HG03103 (cell line): Measurements from ENCODE around the gene SNX7.

ENCODE experiments used
- ATAC-seq: cut with Tn5 transposase; IDR thresholded peaks from one replicate; pipeline ENCODE4 v1.9.1; 2021; ENCODE audit warnings: low read depth; ENCODE audit not compliant: unreplicated experiment

SNX7 gene

GRCh38 chr1:98763488-98764150, 102.1 kb downstream of the SNX7 start:
- no peak for ATAC-seq

- ATAC-seq, result no peak
Observed at GRCh38 chr1:98764485-98764884, 103.0 kb downstream of the SNX7 start.

- peak; percentile 91 for ATAC-seq
Observed at GRCh38 chr1:98766255-98766654, 104.7 kb downstream of the SNX7 start.

GRCh38 chr1:98769162-98769561, 107.6 kb downstream of the SNX7 start:
- no peak for ATAC-seq

- ATAC-seq, result no peak
Observed at GRCh38 chr1:98781906-98782305, 120.4 kb downstream of the SNX7 start.

- ATAC-seq, result no peak
Observed at GRCh38 chr1:98783821-98784220, 122.3 kb downstream of the SNX7 start.

GRCh38 chr1:98791498-98791897, 130.0 kb downstream of the SNX7 start:
- ATAC-seq, result no peak

- no peak for ATAC-seq
Observed at GRCh38 chr1:98792123-98792522, 130.6 kb downstream of the SNX7 start.

- no peak for ATAC-seq
Observed at GRCh38 chr1:98793136-98793535, 131.6 kb downstream of the SNX7 start.

- peak; percentile 98 for ATAC-seq
Observed at GRCh38 chr1:98794196-98794886, 132.8 kb downstream of the SNX7 start.

- ATAC-seq, result no peak
Observed at GRCh38 chr1:98796049-98796448, 134.5 kb downstream of the SNX7 start.

- no peak for ATAC-seq
Observed at GRCh38 chr1:98797506-98797905, 136.0 kb downstream of the SNX7 start.
